Bronchial epithelial cell (primary cell): ENCODE data around the gene RAB29. TPM values are rescaled to one million over a fixed set of nuclear protein-coding genes. Genes with fewer than 3 reads are reported as not detected.

Source experiments
- DNase-seq: peaks from one replicate; pipeline ENCODE4 v3.0.0-alpha.2; 2010; ENCODE audit warnings: low read depth
- FAIRE-seq: peaks from 2 replicates; lab custom pipeline; 2011; peaks lifted over from hg19 to GRCh38; lab: Jason Lieb, UNC
- H3K27me3 ChIP-seq: 2 replicates; pipeline ENCODE4 v1.5.1; 2011; ENCODE audit warnings: low read length; ENCODE audit not compliant: control insufficient read depth, insufficient read depth
- H3K36me3 ChIP-seq: 2 replicates; pipeline ENCODE4 v1.5.1; 2011; ENCODE audit warnings: low read length; ENCODE audit not compliant: control insufficient read depth, insufficient read depth
- H3K4me3 ChIP-seq: 2 replicates; pipeline ENCODE4 v1.5.1; 2011; ENCODE audit warnings: mild to moderate bottlenecking, low read depth, low read length, control low read depth
- CTCF ChIP-seq: IDR thresholded peaks from 2 replicates; pipeline ENCODE4 v1.5.1; 2011; ENCODE audit warnings: mild to moderate bottlenecking, moderate library complexity, low read length, control low read depth, inconsistent platforms; ENCODE audit not compliant: insufficient read depth, severe bottlenecking
- total RNA-seq: library from RNA; depleted of rRNA; stranded (reverse); fragments of >200 nt; gene quantifications from 2 replicates; pipeline ENCODE4 v1.2.1, GENCODE V29; 2014

RAB29 gene
- total RNA-seq, 1 donor from 2014 or later, result 18.7 TPM

DNA sequence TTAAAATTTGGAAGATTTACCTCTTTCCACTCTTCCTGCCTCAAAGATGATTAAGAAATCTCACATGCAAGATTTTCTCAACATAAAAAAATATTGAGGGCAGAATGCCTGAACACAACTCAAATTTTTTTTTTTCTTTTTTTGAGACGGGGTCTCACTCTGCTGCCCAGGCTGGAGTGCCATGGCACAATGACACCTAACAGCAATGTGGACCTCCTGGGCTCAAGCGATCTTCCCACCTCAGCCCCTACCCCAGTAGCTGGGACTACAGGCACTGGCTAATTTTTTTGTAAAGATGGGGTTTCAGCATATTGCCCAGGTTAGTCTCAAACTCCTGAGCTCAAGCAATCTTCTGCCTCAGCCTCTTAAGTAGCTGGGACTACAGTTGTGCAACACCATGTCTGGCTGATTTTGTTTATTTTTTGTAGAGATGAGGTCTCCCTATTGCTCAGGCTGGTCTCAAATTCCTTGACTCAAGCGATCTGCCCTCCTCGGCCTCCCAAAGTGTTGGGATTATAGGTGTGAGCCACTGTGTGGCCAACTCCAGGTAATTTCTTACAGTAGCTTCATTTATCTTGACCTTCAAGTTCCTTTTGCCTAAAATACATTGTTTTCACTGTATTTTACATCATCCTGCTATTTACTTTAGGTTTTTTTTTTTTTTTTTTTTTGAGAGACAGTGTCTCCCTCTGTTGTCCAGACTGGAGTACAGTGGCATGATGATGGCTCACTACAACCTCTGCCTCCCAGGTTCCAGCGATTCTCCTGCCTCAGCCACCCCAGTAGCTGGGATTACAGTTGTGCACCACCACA, 35.7 kb downstream of the RAB29 start:
- H3K36me3 ChIP-seq, result peaks cover 4% of the 10 kb centered on the region
- no peaks in the 10 kb centered on the region for H3K27me3 ChIP-seq
- no peak for FAIRE-seq
- no peak for TF ChIP-seq CTCF
- DNase-seq, result peak; percentile 39
- no peak overlapping the region for H3K4me3 ChIP-seq

DNA sequence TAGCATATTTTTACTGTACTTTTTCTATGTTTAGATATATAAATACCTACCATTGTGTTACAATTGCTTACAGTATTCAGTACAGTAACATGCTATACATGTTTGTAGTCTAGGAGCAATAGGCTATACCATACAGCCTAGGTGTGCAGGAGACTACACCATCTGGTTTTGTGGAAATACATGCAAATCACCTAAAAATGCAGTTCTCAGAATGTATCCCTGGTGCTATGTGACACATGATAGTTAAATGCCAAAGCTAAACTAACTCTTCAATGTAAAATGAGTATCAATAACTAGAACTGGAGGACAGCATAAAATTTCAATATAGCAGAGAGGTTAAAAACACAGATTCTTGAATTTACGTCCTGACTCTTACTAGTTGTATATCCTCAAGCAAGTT, 40.1 kb downstream of the RAB29 start:
- H3K4me3 ChIP-seq, result no peak overlapping the region
- no peaks in the 10 kb centered on the region for H3K27me3 ChIP-seq
- TF ChIP-seq CTCF, result no peak
- DNase-seq, result no peak
- H3K36me3 ChIP-seq, result peaks cover 4% of the 10 kb centered on the region
- FAIRE-seq, result no peak

GRCh38 chr1:205733438-205734175, 41.7 kb downstream of the RAB29 start:
- FAIRE-seq, result no peak
- peaks cover 6% of the 10 kb centered on the region for H3K36me3 ChIP-seq

DNA sequence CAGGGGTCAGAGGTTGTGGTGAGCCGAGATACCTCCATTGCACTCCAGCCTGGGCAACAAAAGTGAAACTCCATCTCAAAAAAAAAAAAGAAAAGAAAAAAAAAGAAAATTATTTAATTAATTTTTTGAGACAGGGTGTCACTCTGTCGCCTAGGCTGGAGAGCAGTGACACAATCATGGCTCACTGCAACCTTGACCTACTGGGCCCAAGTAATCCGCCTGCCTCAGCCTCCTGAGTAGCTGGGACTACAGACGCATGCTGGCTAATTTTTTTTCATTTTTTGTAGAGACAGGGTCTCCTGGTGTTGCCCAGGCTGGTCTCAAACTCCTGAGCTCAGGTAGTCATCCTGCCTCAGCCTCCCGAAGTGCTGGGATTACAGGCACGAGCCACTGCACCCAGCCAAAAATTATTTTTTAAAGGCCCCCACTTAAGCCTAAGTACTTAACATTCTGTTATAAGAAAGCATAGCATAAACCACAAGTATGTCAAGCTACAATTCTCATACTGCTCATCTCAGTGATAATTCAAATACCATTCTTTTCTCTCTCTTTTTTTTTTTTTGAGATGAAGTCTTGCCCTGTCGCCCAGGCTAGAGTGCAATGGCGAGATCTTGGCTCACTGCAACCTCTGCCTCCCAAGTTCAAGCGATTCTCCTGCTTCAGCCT, 45.2 kb downstream of the RAB29 start:
- TF ChIP-seq CTCF, result no peak

More at GRCh38 chr1:205733438-205734175, 41.7 kb downstream of the RAB29 start:
- Histone ChIP-seq H3K4me3 (no peak overlapping the region), H3K27me3 (no peaks in the 10 kb centered on the region)
- DNase-seq, result no peak
- TF ChIP-seq CTCF, result no peak

GRCh38 chr1:205726619-205727125, 48.6 kb downstream of the RAB29 start:
- Histone ChIP-seq H3K36me3 (peaks cover 2% of the 10 kb centered on the region), H3K4me3 (no peak overlapping the region), H3K27me3 (no peaks in the 10 kb centered on the region)
- no peak for TF ChIP-seq CTCF
- DNase-seq, result no peak
- no peak for FAIRE-seq

More for the DNA sequence above, 45.2 kb downstream of the RAB29 start:
- DNase-seq, result no peak
- Histone ChIP-seq H3K27me3 (no peaks in the 10 kb centered on the region), H3K36me3 (peaks cover 2% of the 10 kb centered on the region), H3K4me3 (no peak overlapping the region)
- no peak for FAIRE-seq
